ENCODE results near the gene RPL14.

DNA sequence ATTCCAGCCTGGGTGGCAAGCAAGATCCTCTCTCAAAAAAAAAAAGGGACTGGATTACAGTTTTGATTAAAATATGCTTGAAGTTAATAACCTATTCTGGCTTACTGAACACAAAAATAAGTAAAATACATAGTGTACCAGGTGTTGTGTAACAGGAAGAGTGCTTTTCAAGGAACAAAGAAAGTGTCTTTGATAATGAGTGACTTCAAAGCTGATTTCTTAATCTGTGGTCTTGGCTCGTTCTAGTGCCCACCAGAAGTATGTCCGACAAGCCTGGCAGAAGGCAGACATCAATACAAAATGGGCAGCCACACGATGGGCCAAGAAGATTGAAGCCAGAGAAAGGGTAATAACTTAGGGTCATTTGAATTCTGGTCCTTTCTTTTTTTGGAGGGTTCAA is 4.0 kb downstream of the RPL14 start:
- TF ChIP-seq, protein P1, sequence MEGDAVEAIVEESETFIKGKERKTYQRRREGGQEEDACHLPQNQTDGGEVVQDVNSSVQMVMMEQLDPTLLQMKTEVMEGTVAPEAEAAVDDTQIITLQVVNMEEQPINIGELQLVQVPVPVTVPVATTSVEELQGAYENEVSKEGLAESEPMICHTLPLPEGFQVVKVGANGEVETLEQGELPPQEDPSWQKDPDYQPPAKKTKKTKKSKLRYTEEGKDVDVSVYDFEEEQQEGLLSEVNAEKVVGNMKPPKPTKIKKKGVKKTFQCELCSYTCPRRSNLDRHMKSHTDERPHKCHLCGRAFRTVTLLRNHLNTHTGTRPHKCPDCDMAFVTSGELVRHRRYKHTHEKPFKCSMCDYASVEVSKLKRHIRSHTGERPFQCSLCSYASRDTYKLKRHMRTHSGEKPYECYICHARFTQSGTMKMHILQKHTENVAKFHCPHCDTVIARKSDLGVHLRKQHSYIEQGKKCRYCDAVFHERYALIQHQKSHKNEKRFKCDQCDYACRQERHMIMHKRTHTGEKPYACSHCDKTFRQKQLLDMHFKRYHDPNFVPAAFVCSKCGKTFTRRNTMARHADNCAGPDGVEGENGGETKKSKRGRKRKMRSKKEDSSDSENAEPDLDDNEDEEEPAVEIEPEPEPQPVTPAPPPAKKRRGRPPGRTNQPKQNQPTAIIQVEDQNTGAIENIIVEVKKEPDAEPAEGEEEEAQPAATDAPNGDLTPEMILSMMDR (IDR thresholded peaks at IDR 0.05), result no peak
- TF ChIP-seq POLR2A (IDR thresholded peaks at IDR 0.05), result no peak

Data from adrenal gland (tissue), 5 donors.